Measurements from ENCODE around the gene ZNF76. TPM values are rescaled to one million over a fixed set of nuclear protein-coding genes. Genes with fewer than 3 reads are reported as not detected.

ZNF76 gene
- total and polyA plus RNA-seq, 2 donors (not counting 1 experiment from before 2014, with no cell fraction given) = 96.9 to 145 TPM

- no peaks in the 10 kb centered on the region for H3K9me3 ChIP-seq (ENCODE audit: control extremely low read depth in 1 of 3, control insufficient read depth in 2 of 3, insufficient read depth in 1 of 3, low read length in 2 of 3)
- CTCF ChIA-PET = interaction anchor here (1.5 kb wide), 1 partner anchor 9 kb away, joined by 8 read pairs; no protein-coding TSS in a partner anchor
- no peak overlapping the region for H3K4me3 ChIP-seq (ENCODE audit: control extremely low read depth in 1 of 5, extremely low read depth in 1 of 5, insufficient read depth in 1 of 5, low read depth in 2 of 5, low read length in 4 of 5)
- H3K27ac ChIP-seq (ENCODE audit: low read length in 2 of 2) = no peak overlapping the region
- peaks cover 14% of the 10 kb centered on the region for H3K4me1 Mint-ChIP-seq
- no peaks in the 10 kb centered on the region for H3K27me3 ChIP-seq (replicated peaks in 1 of 4; ENCODE audit: control extremely low read depth in 1 of 4, control insufficient read depth in 3 of 4, insufficient read depth in 4 of 4, low read length in 3 of 4)
- no peak overlapping the region for H3K27ac Mint-ChIP-seq
- H3K9ac ChIP-seq (ENCODE audit: low read length) = no peak overlapping the region
- WGBS (ENCODE audit: insufficient coverage) = 98% methylated on average over 45 of the region's 55 CpGs
- H3K79me2 ChIP-seq (ENCODE audit: control insufficient read depth, insufficient read depth, low read length) = peaks cover 46% of the 10 kb centered on the region
- TF ChIP-seq CTCF (IDR thresholded peaks at IDR 0.05) (no peak), EZH2 (IDR thresholded peaks at IDR 0.05; ENCODE audit: borderline replicate concordance, insufficient read depth, low read depth, low read length, poor library complexity, severe bottlenecking) (no peak)
- no peak overlapping the region for H3K4me2 ChIP-seq (replicated peaks; ENCODE audit: low read depth, low read length, poor library complexity, severe bottlenecking)
- H3K27me3 Mint-ChIP-seq = no peaks in the 10 kb centered on the region
- POLR2A ChIA-PET = no interaction called here
- H4K20me1 ChIP-seq (ENCODE audit: control insufficient read depth, insufficient read depth, low read length, poor library complexity, severe bottlenecking) = peaks cover 28% of the 10 kb centered on the region
- peaks cover 0 to 1% of the 10 kb centered on the region in 2 donors for H3K4me1 ChIP-seq (ENCODE audit: control insufficient read depth in 2 of 2, insufficient read depth in 2 of 2, low read length in 2 of 2)
- no peak overlapping the region for H2AFZ ChIP-seq (ENCODE audit: insufficient read depth, low read depth, low read length, poor library complexity, severe bottlenecking)
- peaks cover 0 to 80% of the 10 kb centered on the region in 2 experiments for H3K36me3 ChIP-seq (replicated peaks in 1 of 2; ENCODE audit: control extremely low read depth in 1 of 2, control insufficient read depth in 1 of 2, extremely low read depth in 1 of 2, insufficient read depth in 2 of 2, low read length in 1 of 2)
- ATAC-seq (ENCODE audit: low read depth) (no peak), DNase-seq (no peak)
- H3K9me3 Mint-ChIP-seq (ENCODE audit: insufficient read depth) = no peaks in the 10 kb centered on the region
- intact Hi-C loops (cut with micrococcal nuclease) = no loop called here
- no peak overlapping the region for H3K4me3 Mint-ChIP-seq
Observed at GRCh38 chr6:35318196-35319171, 58.9 kb downstream of the ZNF76 start.

All from B cell (primary cell).